HG03442 (cell line): Measurements from ENCODE around the gene BMP6.
"Not testable (repeated sequence)": the region's sequence is repeated elsewhere in the genome, so short reads cannot be mapped to it uniquely, and the experiment has no call there.

Experiments
- ATAC-seq: cut with Tn5 transposase; IDR thresholded peaks from one replicate; pipeline ENCODE4 v1.9.1; 2021; ENCODE audit warnings: mild to moderate bottlenecking, moderate library complexity; ENCODE audit not compliant: unreplicated experiment

Gene BMP6

GRCh38 chr6:7786214-7786661 is 60.3 kb downstream of the BMP6 start:
- ATAC-seq: no peak

DNA sequence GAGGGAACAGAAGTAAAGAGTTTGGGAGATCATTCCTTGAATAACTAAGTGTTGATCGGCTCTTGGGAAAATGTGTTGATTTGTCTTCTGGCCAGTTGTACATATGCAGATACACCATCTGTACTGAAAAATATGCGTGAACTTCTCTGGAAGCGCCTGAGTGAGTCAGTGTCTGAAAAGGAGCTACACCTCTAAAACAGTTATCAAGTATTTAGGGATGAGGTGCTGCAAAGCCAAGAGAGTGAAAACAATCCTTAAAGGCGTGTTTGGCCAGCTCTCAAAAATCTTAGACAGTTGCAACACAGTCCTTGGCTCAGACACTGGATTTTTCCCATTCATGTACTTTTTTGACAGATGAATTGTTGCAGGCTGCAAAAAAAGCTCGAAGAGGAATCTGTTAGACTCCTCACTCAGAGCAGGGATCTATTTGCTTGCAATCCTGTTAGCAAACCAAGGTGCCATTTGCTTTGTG is 61.3 kb downstream of the BMP6 start:
- no peak for ATAC-seq

DNA sequence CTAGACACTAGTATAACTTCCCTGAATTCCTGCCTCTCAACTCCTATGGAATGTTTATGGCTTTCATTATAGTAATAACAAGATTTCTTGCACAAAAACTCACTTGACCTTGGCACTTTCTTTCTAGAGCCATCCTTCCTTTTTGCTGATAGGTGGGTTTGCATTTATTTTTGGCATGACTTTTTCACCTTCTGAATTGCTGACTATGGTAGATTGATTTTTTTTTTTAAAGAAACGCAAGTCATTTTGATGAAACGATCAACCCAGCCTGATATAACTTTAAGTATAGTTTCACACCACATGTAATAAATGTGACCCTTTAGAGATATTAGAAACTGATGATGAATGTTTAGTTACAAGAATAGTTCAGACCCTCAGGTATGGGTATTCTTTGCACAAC is 61.8 kb downstream of the BMP6 start:
- ATAC-seq: no peak

GRCh38 chr6:7794509-7794908 is 68.6 kb downstream of the BMP6 start:
- ATAC-seq: no peak

DNA sequence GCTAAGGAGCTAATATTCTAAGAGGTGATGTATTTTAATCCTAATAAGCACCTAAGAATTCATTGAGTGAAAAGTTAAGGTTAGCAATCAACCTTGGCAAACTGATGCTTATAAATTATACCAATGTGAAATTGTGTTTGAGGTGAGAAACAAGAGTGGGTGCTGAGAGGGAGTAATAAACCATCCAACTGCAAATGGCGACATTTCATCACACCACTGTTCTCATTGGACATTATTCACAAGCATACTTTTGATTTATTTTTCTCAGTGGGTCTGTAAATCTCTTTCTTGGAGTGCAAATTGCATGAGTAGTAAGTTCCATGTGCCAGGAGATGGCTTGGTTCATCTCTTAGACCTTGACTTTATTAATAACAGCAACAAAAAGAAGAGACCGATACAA is 71.5 kb downstream of the BMP6 start:
- ATAC-seq: no peak

DNA sequence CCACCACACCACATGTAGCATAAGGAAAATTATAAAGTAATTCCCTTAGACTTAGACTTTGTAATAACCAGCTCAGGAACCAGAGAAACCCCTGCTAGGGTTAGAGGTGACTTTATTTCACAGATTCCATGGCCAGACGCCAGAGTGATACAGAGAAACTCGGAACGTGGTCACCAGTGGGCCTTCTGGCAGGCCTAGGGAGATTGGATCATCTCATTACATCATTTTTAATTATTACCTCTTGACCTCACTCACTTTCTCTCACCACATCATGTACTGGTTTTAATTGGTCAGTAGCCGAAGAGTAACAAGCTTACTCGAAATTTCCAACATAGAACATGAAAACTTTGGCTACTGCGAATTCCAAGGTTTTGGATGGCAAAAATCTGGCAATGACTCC is 72.9 kb downstream of the BMP6 start:
- ATAC-seq: no peak

DNA sequence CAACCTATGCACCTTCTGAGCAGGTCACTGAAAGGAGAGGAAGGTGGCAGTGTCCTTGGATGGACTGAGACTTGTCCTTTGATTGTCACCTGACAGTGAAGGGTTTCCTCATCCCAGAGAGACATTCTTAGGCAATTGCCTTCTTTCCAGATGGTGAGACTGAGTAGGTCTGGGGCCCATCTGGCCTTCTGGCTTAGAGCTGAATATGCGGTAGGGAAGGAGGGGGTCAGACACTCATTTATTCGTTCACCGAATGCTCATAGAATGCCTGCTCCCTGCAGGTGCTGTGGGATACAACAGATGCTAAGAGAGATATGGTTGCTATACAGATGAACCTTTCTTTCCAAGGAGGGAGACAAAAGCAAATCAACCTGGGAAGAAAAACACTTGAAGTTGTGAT is 76.8 kb downstream of the BMP6 start:
- ATAC-seq: no peak

- ATAC-seq: no peak
Observed at GRCh38 chr6:7803214-7803613, 77.3 kb downstream of the BMP6 start.

GRCh38 chr6:7805078-7805849 is 79.4 kb downstream of the BMP6 start:
- no peak for ATAC-seq

DNA sequence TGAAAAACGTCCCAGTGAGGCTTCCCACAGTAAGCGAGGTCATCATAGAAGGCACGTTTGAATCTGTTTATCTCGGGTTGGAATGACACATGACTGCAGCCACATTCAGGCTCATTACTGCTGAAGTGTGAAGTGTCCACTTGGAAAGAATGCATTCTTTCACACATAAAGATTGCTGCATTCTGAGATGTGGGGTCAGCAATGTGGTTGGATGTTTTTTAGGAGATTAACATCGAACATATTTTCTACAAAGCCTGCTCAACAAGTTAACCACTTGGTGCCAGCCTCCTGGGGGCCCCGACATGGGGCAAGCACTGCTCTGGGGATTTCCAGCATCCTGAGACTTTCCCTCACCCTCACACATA is 79.9 kb downstream of the BMP6 start:
- no peak for ATAC-seq

DNA sequence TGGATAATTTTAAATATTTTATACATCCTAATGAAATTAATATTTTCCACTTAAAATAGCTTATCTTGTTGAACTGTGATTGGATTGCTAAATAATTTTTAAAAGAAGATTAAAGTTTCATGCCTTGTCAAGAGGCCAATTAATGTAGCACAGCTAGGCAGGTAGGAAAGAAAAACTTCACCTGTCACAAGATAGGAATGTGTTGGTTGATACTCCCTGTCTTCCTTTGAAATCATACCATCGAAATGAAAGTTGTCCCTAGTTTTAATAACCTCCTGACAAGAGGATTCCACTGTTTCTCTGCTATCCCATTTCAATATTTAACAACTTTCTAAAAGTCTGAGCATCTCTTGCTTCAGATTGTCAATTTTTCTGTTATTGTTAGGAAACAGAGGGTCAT is 80.8 kb downstream of the BMP6 start:
- no peak for ATAC-seq

GRCh38 chr6:7809346-7809745 is 83.4 kb downstream of the BMP6 start:
- ATAC-seq: no peak

DNA sequence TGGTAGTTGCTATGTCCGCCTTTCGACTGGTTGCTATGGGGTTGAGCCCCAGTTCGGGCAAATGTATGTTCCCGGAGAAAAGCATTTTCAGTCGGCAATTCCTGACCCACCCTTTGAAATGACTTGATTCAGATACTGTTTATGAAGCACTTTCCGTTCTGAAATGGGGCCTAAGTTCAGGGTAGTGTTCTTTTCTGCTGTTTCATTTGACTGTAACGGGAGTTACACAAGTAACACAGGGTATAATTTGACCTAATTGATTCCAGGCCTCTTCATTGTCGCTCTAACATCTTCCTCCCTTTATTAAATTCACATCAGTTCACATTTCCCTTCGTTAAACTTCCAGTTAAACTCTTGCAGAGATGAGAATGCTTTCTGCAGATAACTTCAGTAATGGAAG is 85.5 kb downstream of the BMP6 start:
- no peak for ATAC-seq

- no peak for ATAC-seq
Observed at GRCh38 chr6:7812623-7813022, 86.7 kb downstream of the BMP6 start.

GRCh38 chr6:7813193-7813592 is 87.3 kb downstream of the BMP6 start:
- no peak for ATAC-seq

- ATAC-seq: no peak
Observed at GRCh38 chr6:7813704-7814103, 87.8 kb downstream of the BMP6 start.

GRCh38 chr6:7815716-7816115 is 89.8 kb downstream of the BMP6 start:
- ATAC-seq: no peak

DNA sequence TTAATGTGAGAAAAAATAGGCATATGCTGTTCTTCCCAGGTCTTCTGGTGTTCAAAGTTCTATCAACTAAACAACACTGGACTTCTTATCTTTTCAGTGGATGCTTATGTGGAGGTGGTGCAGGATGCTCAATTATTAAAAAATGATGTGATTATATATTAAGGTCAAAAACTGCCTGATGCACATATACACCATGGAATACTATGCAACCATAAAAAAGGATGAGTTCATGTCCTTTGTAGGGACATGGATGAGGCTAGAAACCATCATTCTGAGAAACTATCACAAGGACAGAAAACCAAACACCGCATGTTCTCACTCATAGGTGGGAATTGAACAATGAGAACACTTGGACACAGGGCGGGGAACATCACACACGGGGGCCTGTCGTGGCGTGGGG is 91.3 kb downstream of the BMP6 start:
- not testable (repeated sequence) for ATAC-seq

- ATAC-seq: no peak
Observed at GRCh38 chr6:7818257-7819214, 92.6 kb downstream of the BMP6 start.

- ATAC-seq: no peak
Observed at GRCh38 chr6:7819431-7820015, 93.6 kb downstream of the BMP6 start.

GRCh38 chr6:7820288-7820835 is 94.5 kb downstream of the BMP6 start:
- no peak for ATAC-seq
